ENCODE measurements around the gene ZNF512B. TPM values are rescaled to one million over a fixed set of nuclear protein-coding genes. Genes with fewer than 3 reads are reported as not detected.
"Not testable (repeated sequence)": the region's sequence is repeated elsewhere in the genome, so short reads cannot be mapped to it uniquely, and the experiment has no call there.

ZNF512B gene
- total RNA-seq, result 36.5 to 44.3 TPM (median 37.2 TPM) in 3 replicates
- long read RNA-seq, partial matches to known transcripts, result 1 of 5 reads
- long read RNA-seq, other reads (novel, unspliced or antisense), result 4 of 5 reads

DNA sequence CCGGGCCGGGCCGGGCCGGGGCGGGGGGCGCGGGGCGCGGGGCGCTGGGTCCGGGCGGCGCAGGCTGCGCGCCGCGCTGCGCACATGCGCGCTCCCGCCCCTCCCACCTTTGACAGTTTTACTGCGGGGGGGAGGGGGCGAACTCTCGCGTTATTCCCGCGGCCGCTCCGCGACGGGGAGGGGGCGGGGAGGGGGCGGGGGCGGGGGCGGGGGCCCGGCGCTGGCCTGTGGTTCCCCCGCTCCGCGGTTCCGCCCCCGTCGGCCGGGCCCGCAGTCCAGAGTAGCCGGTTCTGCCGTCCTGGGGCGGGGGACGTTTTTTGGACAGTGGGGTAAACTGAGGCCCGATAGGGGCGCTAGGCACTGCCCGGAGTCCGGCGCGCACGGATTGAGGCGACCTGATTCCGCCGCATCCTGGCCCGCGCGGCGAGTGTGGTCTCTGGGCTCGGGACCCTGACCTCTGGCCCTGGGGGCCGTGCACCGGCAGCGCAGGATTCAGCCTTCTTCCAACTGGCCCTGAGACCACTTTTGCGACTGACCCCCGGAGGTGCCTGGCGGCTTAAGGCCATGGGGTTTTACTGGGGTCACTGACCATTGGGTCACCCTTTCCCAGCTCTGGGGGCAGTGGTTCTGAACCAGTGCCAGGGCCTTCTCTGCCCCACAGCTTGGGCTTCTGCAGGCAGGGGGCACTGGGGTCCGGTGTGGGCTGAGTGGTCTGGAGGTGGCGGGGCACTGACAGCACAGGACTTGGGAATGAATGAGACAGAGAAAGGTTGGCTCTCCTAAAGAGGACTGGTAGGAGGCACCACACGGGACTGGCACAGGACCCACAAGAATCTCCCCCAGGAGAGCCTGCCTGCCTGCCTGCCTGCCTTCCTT is at the start of gene ZNF512B:
ZNF512B (minus strand) TSS at position 93 of the 876 bp plus-strand sequence. CDS start 1,980 bp downstream, outside the sequence.
- peaks cover 2% of the 10 kb centered on the region for H3K36me3 Mint-ChIP-seq (ENCODE audit: low read depth)
- peak within 1 kb of the TSS; percentile 49 for H3K27ac Mint-ChIP-seq (ENCODE audit: unreplicated experiment)
- H3K4me1 Mint-ChIP-seq (ENCODE audit: low read depth), result peaks cover 24% of the 10 kb centered on the region
- TF ChIP-seq, protein P1, sequence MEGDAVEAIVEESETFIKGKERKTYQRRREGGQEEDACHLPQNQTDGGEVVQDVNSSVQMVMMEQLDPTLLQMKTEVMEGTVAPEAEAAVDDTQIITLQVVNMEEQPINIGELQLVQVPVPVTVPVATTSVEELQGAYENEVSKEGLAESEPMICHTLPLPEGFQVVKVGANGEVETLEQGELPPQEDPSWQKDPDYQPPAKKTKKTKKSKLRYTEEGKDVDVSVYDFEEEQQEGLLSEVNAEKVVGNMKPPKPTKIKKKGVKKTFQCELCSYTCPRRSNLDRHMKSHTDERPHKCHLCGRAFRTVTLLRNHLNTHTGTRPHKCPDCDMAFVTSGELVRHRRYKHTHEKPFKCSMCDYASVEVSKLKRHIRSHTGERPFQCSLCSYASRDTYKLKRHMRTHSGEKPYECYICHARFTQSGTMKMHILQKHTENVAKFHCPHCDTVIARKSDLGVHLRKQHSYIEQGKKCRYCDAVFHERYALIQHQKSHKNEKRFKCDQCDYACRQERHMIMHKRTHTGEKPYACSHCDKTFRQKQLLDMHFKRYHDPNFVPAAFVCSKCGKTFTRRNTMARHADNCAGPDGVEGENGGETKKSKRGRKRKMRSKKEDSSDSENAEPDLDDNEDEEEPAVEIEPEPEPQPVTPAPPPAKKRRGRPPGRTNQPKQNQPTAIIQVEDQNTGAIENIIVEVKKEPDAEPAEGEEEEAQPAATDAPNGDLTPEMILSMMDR (IDR thresholded peaks at IDR 0.05), result peak; percentile 45
- DNase-seq (ENCODE audit: low spot score), result peak; percentile 82
- no peaks in the 10 kb centered on the region for H3K9me3 Mint-ChIP-seq (ENCODE audit: low read depth)
- no peaks in the 10 kb centered on the region for H3K27me3 Mint-ChIP-seq (ENCODE audit: low read depth)
- H3K4me3 Mint-ChIP-seq (ENCODE audit: unreplicated experiment), result peak within 1 kb of the TSS; percentile 75

- H3K27ac Mint-ChIP-seq (ENCODE audit: unreplicated experiment), result no peak overlapping the region
- H3K27me3 Mint-ChIP-seq (ENCODE audit: low read depth), result no peaks in the 10 kb centered on the region
- no peaks in the 10 kb centered on the region for H3K4me1 Mint-ChIP-seq (ENCODE audit: low read depth)
These were observed 45.9 kb upstream of the ZNF512B start for GRCh38 chr20:64015635-64016034.

GRCh38 chr20:64012385-64013154 is 42.8 kb upstream of the ZNF512B start:
- not testable (repeated sequence) for DNase-seq (ENCODE audit: low spot score); H3K4me3 Mint-ChIP-seq (ENCODE audit: unreplicated experiment); H3K4me1 Mint-ChIP-seq (ENCODE audit: low read depth); H3K27me3 Mint-ChIP-seq (ENCODE audit: low read depth); H3K27ac Mint-ChIP-seq (ENCODE audit: unreplicated experiment); H3K9me3 Mint-ChIP-seq (ENCODE audit: low read depth)
- peaks cover 35% of the 10 kb centered on the region for H3K36me3 Mint-ChIP-seq (ENCODE audit: low read depth)

More at GRCh38 chr20:64015635-64016034, 45.9 kb upstream of the ZNF512B start:
- Mint-ChIP-seq H3K36me3 (ENCODE audit: low read depth) (peaks cover 35% of the 10 kb centered on the region), H3K4me3 (ENCODE audit: unreplicated experiment) (no peak overlapping the region), H3K9me3 (ENCODE audit: low read depth) (no peaks in the 10 kb centered on the region)
- no peak for DNase-seq (ENCODE audit: low spot score)
- TF ChIP-seq, protein P1 (IDR thresholded peaks at IDR 0.05), result no peak

DNA sequence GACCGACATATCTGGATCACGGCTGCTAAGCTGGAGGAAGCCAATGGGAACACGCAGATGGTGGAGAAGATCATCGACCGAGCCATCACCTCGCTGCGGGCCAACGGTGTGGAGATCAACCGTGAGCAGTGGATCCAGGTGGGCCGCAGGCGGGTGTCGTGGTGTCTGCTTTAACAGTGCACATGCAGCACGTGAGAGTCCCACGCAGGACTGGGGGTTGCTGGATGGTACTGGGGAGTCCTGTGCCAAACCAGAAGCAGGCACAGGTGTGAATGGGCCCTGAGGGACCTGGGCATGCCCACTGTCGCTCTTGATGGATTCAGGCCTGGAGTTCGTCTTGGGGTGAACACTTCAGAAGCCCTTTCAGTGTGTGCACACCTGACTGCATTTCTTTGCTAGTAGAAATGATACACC is 41.6 kb upstream of the ZNF512B start:
- no peak overlapping the region for H3K4me3 Mint-ChIP-seq (ENCODE audit: unreplicated experiment)
- H3K27ac Mint-ChIP-seq (ENCODE audit: unreplicated experiment), result no peak overlapping the region
- H3K27me3 Mint-ChIP-seq (ENCODE audit: low read depth), result no peaks in the 10 kb centered on the region
- TF ChIP-seq, protein P1 (IDR thresholded peaks at IDR 0.05), result no peak
- DNase-seq (ENCODE audit: low spot score), result no peak
- H3K36me3 Mint-ChIP-seq (ENCODE audit: low read depth), result peaks cover 31% of the 10 kb centered on the region
- H3K9me3 Mint-ChIP-seq (ENCODE audit: low read depth), result no peaks in the 10 kb centered on the region
- H3K4me1 Mint-ChIP-seq (ENCODE audit: low read depth), result no peaks in the 10 kb centered on the region

DNA sequence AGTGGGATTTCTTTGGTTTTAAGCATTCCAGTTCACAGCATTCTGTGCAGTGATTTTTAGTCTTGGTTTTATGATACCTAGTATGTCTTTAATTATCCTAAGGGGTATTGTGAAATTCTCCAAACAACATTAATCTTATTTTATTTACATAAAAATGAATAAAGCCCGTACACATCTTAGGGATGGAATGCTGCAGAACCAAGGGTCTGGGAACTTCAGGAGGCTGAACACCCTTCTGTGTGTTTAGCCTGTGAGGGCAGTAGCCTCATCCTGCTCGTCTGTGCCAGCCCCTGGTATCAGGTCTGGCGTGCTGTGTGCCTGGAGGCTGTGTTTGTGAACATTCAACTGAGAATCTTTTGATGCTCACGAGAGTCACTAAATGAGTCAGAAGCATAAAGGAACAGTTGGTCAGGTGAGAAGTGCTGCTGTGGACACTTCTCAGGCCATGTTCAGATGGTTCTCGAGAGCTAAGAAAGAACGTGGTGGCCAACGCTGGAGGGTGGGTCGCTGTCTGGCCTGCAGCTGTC is 41.0 kb upstream of the ZNF512B start:
- Mint-ChIP-seq H3K27me3 (ENCODE audit: low read depth) (no peaks in the 10 kb centered on the region), H3K27ac (ENCODE audit: unreplicated experiment) (no peak overlapping the region), H3K4me1 (ENCODE audit: low read depth) (no peaks in the 10 kb centered on the region), H3K36me3 (ENCODE audit: low read depth) (peaks cover 31% of the 10 kb centered on the region), H3K9me3 (ENCODE audit: low read depth) (no peaks in the 10 kb centered on the region), H3K4me3 (ENCODE audit: unreplicated experiment) (no peak overlapping the region)
- no peak for DNase-seq (ENCODE audit: low spot score)
- TF ChIP-seq, protein P1 (IDR thresholded peaks at IDR 0.05), result no peak
